Stimulated activated naive B cell treated with anti-CD40 and anti-IgM and Interleukin-4, amounts not matched to agents 10 μg/mL and 1 μg/mL and 100 μg/mL, for 72 hours (primary cell): Measurements from ENCODE around the gene HOXB8.

Experiments
- ATAC-seq, 2 donors: fragments of 150-1000 bp; cut with Tn5 transposase; replicated peaks; 2 replicates each; pipeline ENCODE4 v1.10.0; 2021; ENCODE audit warnings: moderate library complexity in 1 of 2
- DNase-seq: peaks from one replicate; pipeline ENCODE4 v3.0.0; 2021
- H3K27ac Mint-ChIP-seq: one replicate; pipeline ENCODE4 v1.8.0; 2022; ENCODE audit warnings: mild to moderate bottlenecking, mixed read lengths
- H3K27me3 Mint-ChIP-seq, 2 donors: one replicate each; pipeline ENCODE4 v1.8.0; 2022; ENCODE audit warnings: mixed read lengths in 2 of 2
- H3K36me3 Mint-ChIP-seq, 2 donors: one replicate each; pipeline ENCODE4 v1.8.0; 2022; ENCODE audit warnings: mixed read lengths in 2 of 2, mild to moderate bottlenecking in 1 of 2
- H3K4me1 Mint-ChIP-seq, 2 donors: one replicate each; pipeline ENCODE4 v1.8.0; 2022; ENCODE audit warnings: mixed read lengths in 2 of 2, mild to moderate bottlenecking in 1 of 2
- H3K4me3 Mint-ChIP-seq, 2 donors: one replicate each; pipeline ENCODE4 v1.8.0; 2022; ENCODE audit warnings: mild to moderate bottlenecking in 2 of 2, mixed read lengths in 2 of 2, moderate library complexity in 1 of 2
- H3K9me3 Mint-ChIP-seq, 2 donors: one replicate each; pipeline ENCODE4 v1.8.0; 2022; ENCODE audit warnings: mixed read lengths in 2 of 2, mild to moderate bottlenecking in 1 of 2

The HOXB8 gene

GRCh38 chr17:48586355-48587258 is 28.5 kb downstream of the HOXB8 start:
- ATAC-seq: no peak
- peak overlapping the region; percentile 10 for H3K27ac Mint-ChIP-seq
- H3K27me3 Mint-ChIP-seq: peaks cover 94 to 99% of the 10 kb centered on the region in 2 donors
- no peak for DNase-seq
- peaks cover 27 to 57% of the 10 kb centered on the region in 2 donors for H3K4me1 Mint-ChIP-seq
- peaks cover 4 to 5% of the 10 kb centered on the region in 2 donors for H3K36me3 Mint-ChIP-seq
- no peaks in the 10 kb centered on the region for H3K9me3 Mint-ChIP-seq
- peak overlapping the region; percentile 88 for H3K4me3 Mint-ChIP-seq

GRCh38 chr17:48584223-48584741 is 30.8 kb downstream of the HOXB8 start:
- peaks cover 30 to 67% of the 10 kb centered on the region in 2 donors for H3K4me1 Mint-ChIP-seq
- peaks cover 0 to 1% of the 10 kb centered on the region in 2 donors for H3K36me3 Mint-ChIP-seq
- no peak overlapping the region for H3K27ac Mint-ChIP-seq
- DNase-seq (no peak), ATAC-seq (no peak)
- H3K4me3 Mint-ChIP-seq: peak overlapping the region; percentile 33 to 88
- peaks cover 94 to 99% of the 10 kb centered on the region in 2 donors for H3K27me3 Mint-ChIP-seq
- H3K9me3 Mint-ChIP-seq: no peaks in the 10 kb centered on the region

- Mint-ChIP-seq H3K9me3 (no peaks in the 10 kb centered on the region), H3K36me3 (peaks cover 0 to 1% of the 10 kb centered on the region in 2 donors), H3K4me1 (peaks cover 34 to 71% of the 10 kb centered on the region in 2 donors), H3K27ac (no peak overlapping the region), H3K27me3 (peaks cover 96 to 99% of the 10 kb centered on the region in 2 donors), H3K4me3 (peak overlapping the region in 1 of 2 donors; percentile 33)
- no peak for ATAC-seq
- DNase-seq: no peak
Observed at GRCh38 chr17:48583708-48584222, 31.3 kb downstream of the HOXB8 start.

- no peak for ATAC-seq
- Mint-ChIP-seq H3K4me1 (peaks cover 36 to 74% of the 10 kb centered on the region in 2 donors), H3K4me3 (peak overlapping the region; percentile 68 to 79), H3K9me3 (no peaks in the 10 kb centered on the region), H3K27ac (peak overlapping the region; percentile 82), H3K27me3 (peaks cover 88 to 95% of the 10 kb centered on the region in 2 donors), H3K36me3 (peaks cover 0 to 4% of the 10 kb centered on the region in 2 donors)
- no peak for DNase-seq
Observed at GRCh38 chr17:48582750-48583069, 32.4 kb downstream of the HOXB8 start.

- H3K9me3 Mint-ChIP-seq: no peaks in the 10 kb centered on the region
- DNase-seq (no peak), ATAC-seq (no peak)
- H3K27ac Mint-ChIP-seq: peak overlapping the region; percentile 75
- H3K36me3 Mint-ChIP-seq: peaks cover 0 to 4% of the 10 kb centered on the region in 2 donors
- peaks cover 32 to 69% of the 10 kb centered on the region in 2 donors for H3K4me1 Mint-ChIP-seq
- peaks cover 77 to 87% of the 10 kb centered on the region in 2 donors for H3K27me3 Mint-ChIP-seq
- H3K4me3 Mint-ChIP-seq: peak overlapping the region; percentile 38 to 45
Observed at GRCh38 chr17:48579760-48580554, 35.1 kb downstream of the HOXB8 start.

GRCh38 chr17:48579471-48579759 is 35.7 kb downstream of the HOXB8 start:
- no peak for ATAC-seq
- H3K27me3 Mint-ChIP-seq: peaks cover 72 to 84% of the 10 kb centered on the region in 2 donors
- peaks cover 0 to 4% of the 10 kb centered on the region in 2 donors for H3K36me3 Mint-ChIP-seq
- H3K27ac Mint-ChIP-seq: peak overlapping the region; percentile 27
- DNase-seq: no peak
- H3K9me3 Mint-ChIP-seq: no peaks in the 10 kb centered on the region
- H3K4me1 Mint-ChIP-seq: peaks cover 30 to 65% of the 10 kb centered on the region in 2 donors
- peak overlapping the region in 1 of 2 donors; percentile 91 for H3K4me3 Mint-ChIP-seq

GRCh38 chr17:48578616-48579470 is 36.2 kb downstream of the HOXB8 start:
- H3K27me3 Mint-ChIP-seq: peaks cover 70 to 83% of the 10 kb centered on the region in 2 donors
- peak overlapping the region; percentile 84 to 91 for H3K4me3 Mint-ChIP-seq
- H3K36me3 Mint-ChIP-seq: peaks cover 0 to 4% of the 10 kb centered on the region in 2 donors
- peak overlapping the region; percentile 27 for H3K27ac Mint-ChIP-seq
- DNase-seq (no peak), ATAC-seq (peak; percentile 61 to 63)
- H3K4me1 Mint-ChIP-seq: peaks cover 27 to 65% of the 10 kb centered on the region in 2 donors
- no peaks in the 10 kb centered on the region for H3K9me3 Mint-ChIP-seq

- H3K4me3 Mint-ChIP-seq: peak within 1 kb of the TSS; percentile 84 to 91
- peaks cover 0 to 4% of the 10 kb centered on the region in 2 donors for H3K36me3 Mint-ChIP-seq
- DNase-seq (no peak), ATAC-seq (peak; percentile 59 to 62)
- H3K27ac Mint-ChIP-seq: peak within 1 kb of the TSS; percentile 56
- peaks cover 68 to 82% of the 10 kb centered on the region in 2 donors for H3K27me3 Mint-ChIP-seq
- no peaks in the 10 kb centered on the region for H3K9me3 Mint-ChIP-seq
- peaks cover 27 to 64% of the 10 kb centered on the region in 2 donors for H3K4me1 Mint-ChIP-seq
Observed at GRCh38 chr17:48577946-48578615, 37.0 kb downstream of the HOXB8 start, which contains the start of gene HOXB4. TSS of gene HOXB4 (minus strand) at chr17:48578350. CDS start at chr17:48578319, 31 bp downstream.

GRCh38 chr17:48577330-48577945 is 37.7 kb downstream of the HOXB8 start:
- Mint-ChIP-seq H3K36me3 (peaks cover 0 to 4% of the 10 kb centered on the region in 2 donors), H3K27me3 (peaks cover 61 to 82% of the 10 kb centered on the region in 2 donors), H3K27ac (peak overlapping the region; percentile 31), H3K4me3 (peak overlapping the region; percentile 79 to 80), H3K9me3 (no peaks in the 10 kb centered on the region), H3K4me1 (peaks cover 27 to 58% of the 10 kb centered on the region in 2 donors)
- ATAC-seq: peak; percentile 6 to 13
- DNase-seq: no peak

- peak overlapping the region; percentile 25 for H3K27ac Mint-ChIP-seq
- H3K4me1 Mint-ChIP-seq: peaks cover 25 to 50% of the 10 kb centered on the region in 2 donors
- no peak for ATAC-seq
Observed at GRCh38 chr17:48576479-48577309, 38.4 kb downstream of the HOXB8 start.

GRCh38 chr17:48575673-48576478 is 39.2 kb downstream of the HOXB8 start:
- Mint-ChIP-seq H3K27me3 (peaks cover 58 to 81% of the 10 kb centered on the region in 2 donors), H3K27ac (no peak overlapping the region), H3K4me1 (peaks cover 22 to 42% of the 10 kb centered on the region in 2 donors), H3K4me3 (peak overlapping the region in 1 of 2 donors; percentile 46), H3K36me3 (peaks cover 0 to 3% of the 10 kb centered on the region in 2 donors), H3K9me3 (no peaks in the 10 kb centered on the region)
- ATAC-seq (no peak), DNase-seq (no peak)

More at GRCh38 chr17:48576479-48577309, 38.4 kb downstream of the HOXB8 start:
- Mint-ChIP-seq H3K36me3 (peaks cover 0 to 3% of the 10 kb centered on the region in 2 donors), H3K27me3 (peaks cover 60 to 82% of the 10 kb centered on the region in 2 donors), H3K9me3 (no peaks in the 10 kb centered on the region), H3K4me3 (peak overlapping the region; percentile 69 to 79)
- DNase-seq: no peak
